DMS114 treated with DMSO at 0.1 percent for 48 hours (cell line): ENCODE measurements around the gene SPATA20.

Source experiments
- DNase-seq: peaks from one replicate; lab custom pipeline; 2025; ENCODE audit not compliant: unreplicated experiment; lab: John Stamatoyannopoulos, UW

SPATA20 gene

GRCh38 chr17:50573866-50574611 lies 27.1 kb downstream of the SPATA20 start:
- DNase-seq: no peak

GRCh38 chr17:50575581-50576210 lies 28.7 kb downstream of the SPATA20 start:
- DNase-seq: no peak

DNA sequence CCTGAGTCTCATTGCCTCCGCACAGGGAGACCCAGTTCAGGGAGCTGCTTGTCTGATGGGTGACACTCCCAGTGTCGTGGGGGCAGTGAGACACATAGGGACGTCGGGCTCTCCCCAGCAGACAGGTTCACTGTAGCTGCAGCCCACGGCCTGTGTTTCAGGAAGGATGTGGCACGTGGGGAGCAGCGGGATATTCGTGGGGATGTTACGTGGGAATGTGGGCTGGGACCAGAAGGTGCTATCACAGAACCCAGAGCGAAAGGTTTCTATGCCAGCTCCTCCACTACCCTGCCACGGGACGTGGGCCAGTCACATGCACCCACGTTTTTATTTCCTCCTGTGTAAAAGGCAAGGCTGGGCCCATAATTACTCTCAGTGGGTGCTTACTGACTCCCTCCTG lies 29.9 kb downstream of the SPATA20 start:
- DNase-seq: no peak

DNA sequence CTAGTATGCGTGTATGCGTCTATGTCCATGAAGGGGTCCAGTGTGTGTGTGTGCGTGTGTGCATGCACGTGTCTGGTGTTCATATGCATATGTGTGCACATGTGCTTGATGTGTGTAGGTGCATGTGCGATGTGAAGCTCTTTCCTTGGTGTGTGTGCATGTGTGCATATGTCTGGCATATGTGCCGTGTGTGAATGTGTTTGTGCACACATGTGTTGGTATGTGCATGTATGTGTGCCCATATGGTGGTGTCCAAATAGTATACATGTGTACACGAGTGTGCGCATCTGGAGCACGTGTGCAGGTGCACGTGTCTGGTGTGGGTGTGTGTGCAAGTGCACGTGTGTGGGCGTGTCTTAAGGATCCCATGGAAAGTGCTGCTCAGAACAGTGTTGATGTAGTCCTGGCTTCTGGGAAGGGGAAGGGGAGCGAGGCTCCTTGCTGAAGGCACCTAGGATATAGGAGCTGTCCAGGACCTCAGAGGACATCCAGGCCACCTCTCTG lies 30.5 kb downstream of the SPATA20 start:
- no peak for DNase-seq

- DNase-seq: no peak
Observed at GRCh38 chr17:50578173-50578572, 31.2 kb downstream of the SPATA20 start.

DNA sequence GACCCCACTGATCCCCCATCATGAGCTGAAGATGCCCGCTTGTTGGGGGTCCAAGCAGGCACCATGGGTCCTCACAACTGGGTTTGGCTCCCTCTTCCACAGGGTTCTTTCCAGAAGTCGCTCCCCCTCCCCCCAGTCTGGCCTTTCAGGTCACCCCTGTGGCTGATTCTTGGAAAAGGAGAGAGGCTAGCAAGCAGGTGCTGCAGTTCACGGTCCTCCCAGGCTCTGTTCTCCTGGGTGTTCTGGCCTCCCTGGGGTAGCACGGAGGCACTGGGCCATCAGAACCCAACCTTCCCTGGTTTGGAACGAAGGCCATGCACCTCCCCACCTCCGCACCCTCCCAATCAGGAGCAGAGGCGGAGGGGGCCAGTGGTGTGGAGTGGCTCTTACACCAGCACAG lies 32.4 kb downstream of the SPATA20 start:
- DNase-seq: no peak

GRCh38 chr17:50580646-50581045 lies 33.7 kb downstream of the SPATA20 start:
- DNase-seq: no peak

DNA sequence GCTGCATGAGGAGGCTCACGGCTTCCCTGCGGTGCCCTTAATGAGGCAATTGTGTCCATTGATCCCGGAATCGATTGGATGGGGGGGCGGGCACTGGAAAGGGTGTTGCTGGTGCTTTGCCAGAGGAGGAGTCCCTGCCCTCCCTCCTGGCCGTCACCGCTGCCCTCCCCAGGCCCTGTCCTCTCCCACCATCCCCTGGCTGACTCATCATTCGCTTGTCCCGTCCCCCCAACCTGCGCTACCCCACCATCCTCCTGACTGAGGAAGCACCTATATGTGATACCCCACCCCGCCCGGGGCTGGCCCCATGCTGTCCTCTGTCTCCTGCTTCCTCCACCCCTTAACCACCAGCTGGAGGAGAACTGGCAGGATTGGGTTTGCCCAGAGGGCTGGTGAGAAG lies 34.3 kb downstream of the SPATA20 start:
- DNase-seq: no peak

- no peak for DNase-seq
Observed at GRCh38 chr17:50582741-50583140, 35.8 kb downstream of the SPATA20 start.

GRCh38 chr17:50583641-50584040 lies 36.7 kb downstream of the SPATA20 start:
- no peak for DNase-seq

DNA sequence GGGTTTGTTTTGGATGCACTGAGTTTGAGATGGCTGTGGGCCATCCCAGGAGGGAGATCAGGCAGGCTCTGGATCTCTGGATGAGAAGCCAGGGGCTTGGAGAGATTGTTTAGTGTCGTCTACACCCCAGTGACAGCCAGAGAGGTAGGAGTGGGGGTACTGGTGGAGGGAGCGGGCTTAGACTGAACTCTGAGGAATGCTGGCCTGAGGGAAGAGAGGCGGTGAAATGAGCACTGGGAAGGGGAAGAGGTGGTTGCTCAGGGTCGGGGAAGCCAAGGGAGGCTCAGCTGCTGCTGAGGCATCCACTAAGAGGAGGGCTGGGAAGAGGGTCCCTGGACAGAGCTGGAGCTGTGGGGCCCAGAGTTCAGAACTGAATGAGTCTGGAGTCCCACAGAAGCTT lies 37.1 kb downstream of the SPATA20 start:
- no peak for DNase-seq

DNA sequence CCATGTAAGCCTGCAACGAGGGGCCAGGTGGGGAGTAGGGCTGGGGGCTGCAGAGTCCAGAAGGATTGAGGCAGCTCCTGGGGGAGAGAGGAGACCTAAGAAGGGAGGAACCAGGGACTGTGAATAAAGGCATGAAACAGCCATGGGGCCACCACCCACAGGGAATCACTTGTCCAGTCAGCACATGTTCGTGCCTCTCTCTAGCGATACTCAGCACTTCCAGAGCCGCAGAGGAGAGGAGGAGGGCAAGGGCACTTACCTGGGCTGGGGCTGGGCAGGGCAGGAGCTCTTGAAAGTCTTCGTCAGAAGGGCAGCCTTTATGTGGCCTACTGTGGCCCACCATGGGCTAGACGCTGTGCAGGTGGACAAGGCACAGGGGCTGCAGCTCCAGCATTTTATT lies 37.8 kb downstream of the SPATA20 start:
- no peak for DNase-seq

GRCh38 chr17:50585346-50585745 lies 38.4 kb downstream of the SPATA20 start:
- DNase-seq: no peak

- DNase-seq: no peak
Observed at GRCh38 chr17:50585891-50586290, 38.9 kb downstream of the SPATA20 start.

DNA sequence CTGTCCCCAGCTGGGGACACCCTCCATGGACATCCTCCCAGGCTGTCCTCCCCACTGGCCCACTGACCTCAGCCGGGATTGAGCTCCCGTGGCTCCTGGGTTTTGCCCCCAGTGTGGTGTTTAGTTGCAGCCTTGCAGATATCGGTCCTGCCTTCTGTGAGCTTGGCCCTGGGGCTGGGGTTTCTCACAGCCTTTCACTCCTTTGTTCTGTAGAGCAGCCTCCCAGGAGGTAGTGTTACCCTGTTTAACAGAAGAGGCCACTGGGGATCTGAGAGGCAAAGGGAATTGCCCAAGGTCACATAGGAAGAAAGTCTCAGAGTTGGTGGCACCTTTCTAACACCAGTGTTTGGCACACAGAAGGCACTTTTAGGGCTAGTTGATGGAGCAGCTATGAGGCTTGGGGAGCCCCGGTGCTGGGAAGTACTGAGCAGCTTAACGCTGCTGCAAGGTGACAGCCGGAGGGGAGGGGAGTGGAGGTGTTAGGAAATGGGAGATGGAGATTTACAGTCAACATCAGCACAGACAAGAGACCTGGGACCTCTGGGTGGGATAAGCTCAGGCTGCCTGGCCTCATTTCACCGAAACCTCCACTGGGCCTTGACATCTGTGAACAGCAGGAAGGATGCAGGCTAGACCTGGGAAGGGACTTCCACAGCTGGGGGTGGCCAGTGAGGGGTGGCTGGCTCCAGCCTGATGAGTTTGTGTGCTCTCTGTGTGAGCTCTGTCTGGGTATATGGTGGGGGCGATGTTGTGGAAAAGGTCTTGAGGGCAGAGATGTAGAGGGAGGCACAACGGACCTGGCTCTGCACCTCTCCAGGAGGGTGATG lies 39.7 kb downstream of the SPATA20 start:
- DNase-seq: no peak

GRCh38 chr17:50587571-50587970 lies 40.6 kb downstream of the SPATA20 start:
- no peak for DNase-seq

DNA sequence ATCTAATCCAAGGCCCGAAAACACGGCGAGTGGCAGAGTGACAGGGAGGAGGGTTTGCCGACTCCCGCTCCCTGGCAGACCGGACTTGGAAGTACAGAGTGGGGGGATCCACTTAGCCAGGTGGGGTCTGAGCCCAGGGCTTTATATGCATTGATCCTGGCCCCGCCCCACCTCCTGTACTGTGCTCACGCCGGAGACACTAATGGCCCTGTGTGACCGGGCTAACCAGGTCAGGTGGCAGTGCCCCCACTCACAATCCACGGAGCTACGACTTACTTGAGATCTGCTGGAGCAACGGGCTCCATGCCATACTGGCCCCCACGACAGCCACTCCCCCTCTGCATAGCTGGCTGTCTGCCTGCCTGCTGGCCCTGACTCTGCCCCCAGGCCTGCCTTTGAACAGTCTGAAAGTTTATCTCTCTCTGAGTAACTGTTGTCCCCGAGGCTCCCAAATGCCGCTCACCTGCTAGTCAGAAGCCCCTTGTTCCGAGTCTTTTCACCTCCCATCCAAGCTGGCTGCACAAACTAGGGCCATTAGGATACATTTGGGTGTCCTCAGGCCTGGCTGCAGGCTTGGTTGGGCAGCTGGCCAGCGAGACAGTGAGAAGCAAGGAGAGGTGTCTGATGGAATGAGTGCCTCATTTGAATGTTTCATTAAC lies 41.5 kb downstream of the SPATA20 start:
- no peak for DNase-seq

DNA sequence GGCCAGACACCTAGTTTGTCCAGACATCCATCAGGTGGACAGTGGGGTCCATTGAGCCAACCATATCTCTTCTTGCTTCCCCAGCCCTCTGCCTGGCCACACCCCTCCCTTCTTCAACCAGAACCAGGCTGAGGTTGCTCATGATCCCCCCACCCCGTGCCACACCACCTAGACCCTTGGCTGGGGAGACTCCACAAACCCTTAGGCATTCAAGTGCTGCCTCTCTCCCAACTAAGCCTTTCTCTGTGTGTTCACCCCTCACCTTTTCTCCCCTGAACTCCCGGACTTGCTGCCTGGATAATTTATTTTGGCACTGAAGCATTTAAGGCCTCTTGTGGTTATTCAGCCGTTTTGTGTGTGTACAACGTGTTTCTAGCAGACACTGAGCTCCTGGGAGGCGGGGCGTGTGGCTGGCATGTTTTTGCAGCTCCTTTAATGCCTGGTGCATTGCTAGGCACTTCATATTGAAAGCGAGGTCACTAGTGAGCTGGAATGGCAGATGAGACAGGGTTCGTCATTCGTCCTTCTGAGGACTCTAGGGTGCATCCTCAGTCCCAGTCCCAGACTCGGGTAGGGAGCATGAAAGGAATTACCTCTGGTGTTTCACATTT lies 42.2 kb downstream of the SPATA20 start:
- no peak for DNase-seq

- DNase-seq: no peak
Observed at GRCh38 chr17:50590946-50591737, 44.2 kb downstream of the SPATA20 start.

DNA sequence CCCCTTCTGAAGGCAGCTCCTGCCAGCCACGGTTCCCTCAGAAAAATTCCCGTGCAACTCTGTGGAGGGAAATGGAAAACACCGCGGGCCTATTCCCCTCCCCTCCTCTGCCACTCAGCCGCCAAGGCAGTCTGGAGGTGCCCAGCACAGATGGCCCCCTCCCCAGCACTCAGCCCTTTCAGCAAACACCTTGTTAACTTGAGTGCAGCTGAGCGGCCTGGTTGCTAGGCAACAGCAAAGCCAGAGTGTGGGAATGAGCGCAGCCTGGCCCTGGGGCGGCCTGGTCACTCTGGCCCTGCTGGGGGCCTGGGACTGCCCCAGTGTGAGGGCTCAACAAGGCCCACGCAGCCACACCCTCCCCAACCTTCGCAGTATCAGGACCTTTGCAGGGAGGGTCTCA lies 46.3 kb downstream of the SPATA20 start:
- DNase-seq: no peak
